GM19240 (cell line): ENCODE measurements around the gene CREB3L2.

ENCODE experiments used
- DNase-seq: peaks from one replicate; pipeline ENCODE4 v3.0.0; 2011; ENCODE audit warnings: low spot score; ENCODE audit not compliant: insufficient read length

Gene CREB3L2

GRCh38 chr7:137952426-137952805, 49.5 kb downstream of the CREB3L2 start:
- DNase-seq: no peak

- DNase-seq: no peak
Observed at GRCh38 chr7:137951700-137952425, 50.0 kb downstream of the CREB3L2 start.

GRCh38 chr7:137950967-137951366, 50.9 kb downstream of the CREB3L2 start:
- no peak for DNase-seq

GRCh38 chr7:137950263-137950621, 51.6 kb downstream of the CREB3L2 start:
- no peak for DNase-seq

- DNase-seq: no peak
Observed at GRCh38 chr7:137949416-137950262, 52.2 kb downstream of the CREB3L2 start.

GRCh38 chr7:137948845-137949330, 53.0 kb downstream of the CREB3L2 start:
- no peak for DNase-seq

GRCh38 chr7:137948083-137948844, 53.6 kb downstream of the CREB3L2 start:
- DNase-seq: no peak

- no peak for DNase-seq
Observed at GRCh38 chr7:137947046-137947445, 54.8 kb downstream of the CREB3L2 start.

- DNase-seq: no peak
Observed at GRCh38 chr7:137946011-137946410, 55.9 kb downstream of the CREB3L2 start.

GRCh38 chr7:137944168-137944567, 57.7 kb downstream of the CREB3L2 start:
- no peak for DNase-seq

GRCh38 chr7:137943132-137943551, 58.7 kb downstream of the CREB3L2 start:
- no peak for DNase-seq

- DNase-seq: no peak
Observed at GRCh38 chr7:137942484-137943115, 59.3 kb downstream of the CREB3L2 start.

- DNase-seq: no peak
Observed at GRCh38 chr7:137940656-137941518, 61.0 kb downstream of the CREB3L2 start.

GRCh38 chr7:137940218-137940617, 61.7 kb downstream of the CREB3L2 start:
- DNase-seq: no peak

GRCh38 chr7:137937202-137937560, 64.7 kb downstream of the CREB3L2 start:
- no peak for DNase-seq

- no peak for DNase-seq
Observed at GRCh38 chr7:137936509-137937201, 65.2 kb downstream of the CREB3L2 start.

- DNase-seq: no peak
Observed at GRCh38 chr7:137935884-137936508, 65.9 kb downstream of the CREB3L2 start.

GRCh38 chr7:137934941-137935883, 66.7 kb downstream of the CREB3L2 start:
- DNase-seq: no peak
